Measurements from ENCODE around the gene USP31. TPM values are rescaled to one million over a fixed set of nuclear protein-coding genes. Genes with fewer than 3 reads are reported as not detected.

USP31 gene
- total and polyA plus RNA-seq, 2 of the 8 experiments (the other 6 are each of a cell fraction or from before 2014, with no cell fraction given) = 6.7 to 19.0 TPM

- TF ChIP-seq CBX8 (IDR thresholded peaks at IDR 0.05; ENCODE audit: borderline replicate concordance, low read depth, low read length) (no peak), CEBPB (IDR thresholded peaks at IDR 0.05; ENCODE audit: low read depth, low read length) (no peak), PHF8 (conservative IDR thresholded peaks at IDR 0.05; ENCODE audit: low read depth, low read length) (no peak), RFX5 (IDR thresholded peaks at IDR 0.05; ENCODE audit: borderline replicate concordance, low read depth, low read length) (no peak)
- TF ChIP-seq, protein P1, sequence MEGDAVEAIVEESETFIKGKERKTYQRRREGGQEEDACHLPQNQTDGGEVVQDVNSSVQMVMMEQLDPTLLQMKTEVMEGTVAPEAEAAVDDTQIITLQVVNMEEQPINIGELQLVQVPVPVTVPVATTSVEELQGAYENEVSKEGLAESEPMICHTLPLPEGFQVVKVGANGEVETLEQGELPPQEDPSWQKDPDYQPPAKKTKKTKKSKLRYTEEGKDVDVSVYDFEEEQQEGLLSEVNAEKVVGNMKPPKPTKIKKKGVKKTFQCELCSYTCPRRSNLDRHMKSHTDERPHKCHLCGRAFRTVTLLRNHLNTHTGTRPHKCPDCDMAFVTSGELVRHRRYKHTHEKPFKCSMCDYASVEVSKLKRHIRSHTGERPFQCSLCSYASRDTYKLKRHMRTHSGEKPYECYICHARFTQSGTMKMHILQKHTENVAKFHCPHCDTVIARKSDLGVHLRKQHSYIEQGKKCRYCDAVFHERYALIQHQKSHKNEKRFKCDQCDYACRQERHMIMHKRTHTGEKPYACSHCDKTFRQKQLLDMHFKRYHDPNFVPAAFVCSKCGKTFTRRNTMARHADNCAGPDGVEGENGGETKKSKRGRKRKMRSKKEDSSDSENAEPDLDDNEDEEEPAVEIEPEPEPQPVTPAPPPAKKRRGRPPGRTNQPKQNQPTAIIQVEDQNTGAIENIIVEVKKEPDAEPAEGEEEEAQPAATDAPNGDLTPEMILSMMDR (IDR thresholded peaks at IDR 0.05; ENCODE audit: control extremely low read depth in 1 of 3, insufficient read depth in 1 of 3, low read depth in 1 of 3, low read length in 3 of 3) = no peak
Observed at GRCh38 chr16:23107936-23108335, 41.3 kb downstream of the USP31 start (continued).
